GM23338 (cell line): ENCODE results near the gene SNX32. TPM values are rescaled to one million over a fixed set of nuclear protein-coding genes. Genes with fewer than 3 reads are reported as not detected.

Experiments used
- ATAC-seq: fragments of 200-7000 bp; cut with Tn5 transposase; 3 replicates; pipeline ENCODE4 v1.9.1; 2020
- DNase-seq: peaks from one replicate; pipeline ENCODE4 v3.0.0-alpha.2; 2015; ENCODE audit warnings: low spot score
- H2AFZ ChIP-seq: fragments of 200-600 bp; sonication (generic); 2 replicates; pipeline ENCODE4 v1.8.0; 2016; ENCODE audit warnings: antibody characterized with exemption, mild to moderate bottlenecking, moderate library complexity
- H3F3A ChIP-seq: fragments of 200-600 bp; sonication (generic); replicated peaks from 2 replicates; pipeline ENCODE4 v1.8.0; 2017; ENCODE audit warnings: antibody characterized with exemption, mixed run types, low read depth
- H3K27ac ChIP-seq: fragments of 200-600 bp; sonication (generic); 2 replicates; pipeline ENCODE4 v1.6.1; 2016; ENCODE audit warnings: low read depth
- H3K27me3 ChIP-seq: fragments of 200-600 bp; sonication (generic); 2 replicates; pipeline ENCODE4 v1.8.0; 2016; ENCODE audit warnings: mild to moderate bottlenecking, mixed run types, moderate library complexity; ENCODE audit not compliant: insufficient read depth
- H3K36me3 ChIP-seq: fragments of 200-600 bp; sonication (generic); 2 replicates; pipeline ENCODE4 v1.8.0; 2016; ENCODE audit warnings: mild to moderate bottlenecking; ENCODE audit not compliant: insufficient read depth
- H3K4me1 ChIP-seq: fragments of 200-600 bp; sonication (generic); 2 replicates; pipeline ENCODE4 v1.8.0; 2016; ENCODE audit warnings: mild to moderate bottlenecking, moderate library complexity; ENCODE audit not compliant: insufficient read depth
- H3K4me2 ChIP-seq: fragments of 200-600 bp; sonication (generic); 2 replicates; pipeline ENCODE4 v1.7.1; 2017; ENCODE audit warnings: mixed run types
- H3K4me3 ChIP-seq: fragments of 200-600 bp; sonication (generic); 2 replicates; pipeline ENCODE4 v1.6.1; 2016; ENCODE audit warnings: mixed run types
- H3K79me2 ChIP-seq: fragments of 200-600 bp; sonication (generic); replicated peaks from 2 replicates; pipeline ENCODE4 v1.8.0; 2017; ENCODE audit warnings: mild to moderate bottlenecking; ENCODE audit not compliant: insufficient read depth
- H3K9me2 ChIP-seq: fragments of 200-600 bp; sonication (generic); 2 replicates; pipeline ENCODE4 v1.8.0; 2017; ENCODE audit not compliant: insufficient read depth
- H4K20me1 ChIP-seq: fragments of 200-600 bp; sonication (generic); replicated peaks from 2 replicates; pipeline ENCODE4 v1.8.0; 2017; ENCODE audit warnings: mild to moderate bottlenecking; ENCODE audit not compliant: insufficient read depth
- H3K27ac Mint-ChIP-seq: 2 replicates; pipeline ENCODE4 v1.8.0; 2020; ENCODE audit warnings: inconsistent platforms, mild to moderate bottlenecking, moderate library complexity, mixed read lengths
- H3K27me3 Mint-ChIP-seq: 3 replicates; pipeline ENCODE4 v1.8.0; 2022; ENCODE audit warnings: low read depth, mild to moderate bottlenecking, moderate library complexity, mixed read lengths, inconsistent platforms; ENCODE audit not compliant: insufficient read depth, poor library complexity
- H3K36me3 Mint-ChIP-seq: 3 replicates; pipeline ENCODE4 v1.8.0; 2021; ENCODE audit warnings: low read depth, mild to moderate bottlenecking, inconsistent platforms, moderate library complexity, mixed read lengths
- H3K4me1 Mint-ChIP-seq: 3 replicates; pipeline ENCODE4 v1.8.0; 2020; ENCODE audit warnings: mild to moderate bottlenecking, inconsistent platforms, mixed read lengths
- H3K4me3 Mint-ChIP-seq: 3 replicates; pipeline ENCODE4 v1.8.0; 2021; ENCODE audit warnings: moderate library complexity, mild to moderate bottlenecking, inconsistent platforms, mixed read lengths
- H3K9me3 Mint-ChIP-seq: 3 replicates; pipeline ENCODE4 v1.8.0; 2020; ENCODE audit warnings: moderate library complexity, mild to moderate bottlenecking, inconsistent platforms, mixed read lengths
- EZH2 ChIP-seq: fragments of 200-600 bp; sonication (generic); IDR thresholded peaks from one replicate; pipeline ENCODE4 v1.8.0; 2017; ENCODE audit warnings: antibody characterized with exemption, mild to moderate bottlenecking, low read depth; ENCODE audit not compliant: unreplicated experiment
- EZH2phosphoT487 ChIP-seq: fragments of 200-600 bp; sonication (generic); IDR thresholded peaks from one replicate; pipeline ENCODE4 v1.8.1; 2018; ENCODE audit warnings: antibody characterized with exemption; ENCODE audit not compliant: unreplicated experiment
- NANOG ChIP-seq: IDR thresholded peaks from 2 replicates; pipeline ENCODE4 v1.6.1; 2016; ENCODE audit warnings: antibody characterized with exemption, borderline replicate concordance
- STAT1 ChIP-seq: IDR thresholded peaks from one replicate; pipeline ENCODE4 v1.6.1; 2016; ENCODE audit warnings: antibody characterized with exemption; ENCODE audit not compliant: unreplicated experiment
- ZNF462 ChIP-seq: fragments of 250-450 bp; sonication (Bioruptor Pico); IDR thresholded peaks from 2 replicates; pipeline ENCODE4 v1.5.0; 2020; ENCODE audit warnings: mild to moderate bottlenecking, moderate library complexity
- polyA plus RNA-seq: library from polyadenylated mRNA; unstranded; fragments of >200 nt; fragmentation: Nextera tagmentation; extraction: Ambion mirVana; gene quantifications from 2 replicates; pipeline ENCODE4 v1.2.1, GENCODE V29; 2016
- total RNA-seq: library from RNA; depleted of rRNA; stranded (reverse); fragments of >200 nt; shearing (Covaris generic); gene quantifications from 2 replicates; pipeline ENCODE4 v1.2.3, GENCODE V29; 2014

SNX32 gene
- total and polyA plus RNA-seq, 2 experiments from 2014 or later, result 0.49 to 1.2 TPM

DNA sequence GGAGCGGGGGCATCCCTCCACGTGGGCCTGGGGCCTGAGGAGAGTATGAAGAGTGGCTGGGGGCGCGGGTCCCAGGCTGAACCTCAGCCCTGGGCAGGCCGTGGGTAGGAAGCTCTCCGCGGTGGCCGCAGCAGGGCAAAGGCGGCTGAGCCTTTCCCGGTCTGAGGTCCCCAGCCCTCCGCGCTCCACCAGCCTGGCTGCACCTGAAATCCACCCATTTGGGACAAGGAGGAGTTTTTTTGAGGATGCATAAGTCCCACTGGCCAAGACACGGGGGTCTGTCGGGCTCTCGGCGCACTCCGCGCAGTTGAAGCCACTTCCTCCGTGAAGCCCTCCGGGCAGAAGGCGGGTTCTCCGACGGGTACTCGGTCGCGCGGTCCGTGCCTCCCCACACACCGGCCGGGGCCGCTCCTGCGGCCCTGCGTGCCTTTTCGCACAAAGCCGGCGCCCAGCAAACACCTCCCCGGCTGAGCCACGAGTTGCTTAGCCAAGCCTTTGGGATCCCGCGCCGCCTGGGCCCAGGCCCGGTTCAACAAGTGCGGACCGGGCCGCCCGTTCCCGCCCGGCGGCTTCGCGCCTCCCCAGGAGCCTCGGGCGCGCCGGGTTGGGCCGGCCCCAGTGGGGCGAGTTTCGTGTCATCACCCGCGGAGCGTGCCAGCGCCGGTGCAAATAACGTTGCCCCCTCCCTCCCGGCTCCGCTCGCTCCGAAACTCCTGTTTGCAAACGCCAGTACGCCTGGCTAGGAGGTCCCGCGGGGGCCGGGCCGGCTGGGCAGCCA, 47.6 kb upstream of the SNX32 start:
- Histone ChIP-seq H3K4me2 (peak overlapping the region; percentile 79), H3K27ac (no peak overlapping the region), H3K36me3 (no peaks in the 10 kb centered on the region), H2AFZ (peak overlapping the region; percentile 90), H3F3A (0 out of 2 replicates have a peak, but pooled peaks cover 5% of the 10 kb centered on the region), H3K4me3 (peak overlapping the region; percentile 63), H3K4me1 (peaks cover 29% of the 10 kb centered on the region), H4K20me1 (no peaks in the 10 kb centered on the region), H3K9me2 (0 out of 2 replicates have a peak, but pooled peaks cover 2% of the 10 kb centered on the region), H3K27me3 (peaks cover 75% of the 10 kb centered on the region), H3K79me2 (no peaks in the 10 kb centered on the region; the same call in 1 of the 2 replicates)
- H3K27me3 Mint-ChIP-seq, result peaks cover 67% of the 10 kb centered on the region
- H3K4me1 Mint-ChIP-seq, result peaks cover 44% of the 10 kb centered on the region
- no peak overlapping the region for H3K27ac Mint-ChIP-seq
- H3K9me3 Mint-ChIP-seq, result no peaks in the 10 kb centered on the region; the same call in 2 of the 3 replicates
- TF ChIP-seq NANOG (no peak), ZNF462 (CRISPR knock-in tag) (no peak), EZH2 (peak; percentile 71), STAT1 (no peak), EZH2phosphoT487 (peak; percentile 49)
- no peaks in the 10 kb centered on the region; the same call in 2 of the 3 replicates for H3K36me3 Mint-ChIP-seq
- ATAC-seq (peak; percentile 5), DNase-seq (peak; percentile 62)
- peak overlapping the region; percentile 61 for H3K4me3 Mint-ChIP-seq
